ENCODE data around the gene TRIM29.
A peak's percentile ranks its signal among the peaks of the same experiment; 100 is the strongest.

TRIM29 gene

DNA sequence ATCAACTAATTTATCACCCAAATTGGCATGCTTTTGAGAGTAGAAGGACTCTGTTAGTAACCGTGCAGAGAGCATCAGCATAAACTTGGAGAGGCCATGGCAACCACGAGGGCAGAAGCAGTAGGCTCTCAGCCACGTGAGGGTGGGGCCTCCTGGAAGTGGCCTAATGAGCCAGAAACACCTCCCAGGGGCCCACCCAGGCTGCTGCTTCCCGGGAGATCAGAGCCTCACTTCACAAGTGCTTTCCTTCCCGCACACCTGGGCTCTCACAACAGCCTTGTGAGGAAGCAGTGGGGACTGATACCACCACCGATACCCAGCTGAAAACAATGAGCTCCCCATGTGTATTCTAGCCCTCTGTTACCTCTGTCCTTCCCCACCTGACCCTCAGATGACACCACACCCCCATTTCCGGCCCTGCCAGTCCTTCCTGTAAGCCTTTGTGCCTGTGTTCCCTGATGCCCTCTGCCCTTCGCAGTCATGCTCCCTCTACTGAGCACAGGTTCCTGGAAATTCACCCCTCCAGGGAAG is 17.0 kb downstream of the TRIM29 start:
- no peak for DNase-seq

- DNase-seq, result no peak
These were observed 18.8 kb downstream of the TRIM29 start for GRCh38 chr11:120119121-120119520.

DNA sequence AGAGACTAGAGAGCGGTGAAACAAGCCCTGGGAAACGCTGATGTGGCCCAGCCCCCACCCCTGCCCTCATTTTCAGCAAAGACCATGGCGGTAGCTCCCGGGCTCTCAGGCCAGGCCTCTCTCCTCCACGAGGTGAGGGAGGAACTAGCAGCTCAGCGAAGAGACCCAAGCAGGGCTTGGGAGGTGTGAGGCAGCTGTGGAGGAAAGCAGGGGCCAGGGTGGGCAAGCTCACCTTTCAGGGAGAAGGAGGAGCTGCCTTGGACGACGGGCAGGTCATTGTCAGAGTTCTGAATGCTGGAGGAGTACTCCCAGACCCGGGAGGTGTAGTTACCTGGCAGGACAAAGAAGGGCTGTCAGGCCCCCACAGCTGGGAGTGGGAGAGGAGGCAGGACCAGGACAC is 19.9 kb downstream of the TRIM29 start:
- DNase-seq, result no peak

DNA sequence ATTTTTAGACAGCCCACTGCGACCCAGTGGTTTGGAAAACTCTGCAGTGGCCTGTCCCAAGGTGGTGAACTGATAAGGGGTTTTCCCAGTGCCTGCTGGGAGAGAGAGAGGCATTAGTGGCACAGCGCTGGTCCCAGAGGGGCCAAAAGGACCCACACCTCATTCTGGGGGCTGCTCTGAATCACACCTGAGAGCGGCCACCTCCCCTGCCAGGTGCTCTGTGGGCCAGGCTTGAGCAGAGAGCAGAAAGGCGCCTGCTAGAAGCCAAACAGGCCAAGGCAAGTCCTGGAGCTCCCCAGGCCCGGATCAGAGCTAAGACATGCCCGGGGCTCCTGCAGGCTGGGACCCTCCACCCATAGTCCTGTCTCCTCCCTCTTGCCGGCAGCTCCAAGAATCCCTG is 20.9 kb downstream of the TRIM29 start:
- no peak for DNase-seq

- DNase-seq, result no peak
These were observed 22.5 kb downstream of the TRIM29 start for GRCh38 chr11:120115272-120116000.

DNA sequence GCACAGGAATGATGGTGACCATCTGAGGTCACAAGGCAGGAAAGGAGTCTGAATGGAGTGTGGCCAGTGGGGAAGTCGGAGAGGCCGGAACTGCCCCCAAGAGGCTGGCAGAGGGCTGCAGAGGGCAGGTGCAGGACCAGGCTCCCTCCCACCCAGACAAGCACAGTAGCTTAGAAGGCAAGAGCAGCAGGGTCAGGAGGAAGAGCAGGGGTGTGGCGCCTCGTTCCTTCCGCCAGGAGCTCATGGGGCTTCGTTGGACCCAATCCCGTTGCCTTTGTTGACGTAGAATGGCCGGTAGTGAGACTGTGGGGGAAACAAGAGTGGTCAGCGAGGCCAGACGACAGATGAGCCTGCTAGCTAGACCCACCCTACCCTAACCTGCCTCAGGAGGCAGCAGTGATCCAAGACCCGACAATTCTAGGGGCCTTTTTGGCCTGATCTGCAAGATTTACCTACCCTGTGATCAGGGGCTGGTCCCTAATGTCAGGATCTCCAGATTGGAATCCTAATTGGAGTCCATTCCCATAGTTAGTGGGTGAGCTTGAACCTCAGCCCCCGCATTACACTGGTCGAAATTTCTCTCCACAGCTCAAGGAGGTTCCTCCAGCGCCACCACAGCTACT is 25.6 kb downstream of the TRIM29 start:
- no peak for DNase-seq

- no peak for DNase-seq
These were observed 28.4 kb downstream of the TRIM29 start for GRCh38 chr11:120109531-120109930.

- DNase-seq, result no peak
These were observed 29.1 kb downstream of the TRIM29 start for GRCh38 chr11:120108785-120109168.

GRCh38 chr11:120108154-120108784 is 29.6 kb downstream of the TRIM29 start:
- DNase-seq, result peak; percentile 76 to 80

DNA sequence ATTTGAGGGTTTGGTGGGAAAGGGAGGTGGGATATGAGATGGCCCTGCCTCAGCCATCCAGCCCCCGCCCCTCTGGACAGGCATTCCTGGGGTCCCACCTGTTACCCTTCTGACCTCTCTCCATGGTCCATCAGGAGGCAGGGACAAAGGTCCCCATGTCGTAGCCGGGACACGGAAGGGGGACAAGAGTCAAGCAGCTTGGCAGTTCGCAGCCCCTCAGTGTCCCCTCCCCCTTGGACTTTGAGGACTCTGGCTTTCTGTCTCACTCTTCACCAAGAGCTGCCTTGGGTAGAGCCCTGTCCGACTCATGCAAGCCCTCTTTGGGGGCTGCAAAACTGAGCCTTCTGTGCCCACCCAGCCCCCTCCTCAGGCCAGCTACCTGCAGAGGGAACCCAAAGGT is 30.2 kb downstream of the TRIM29 start:
- no peak for DNase-seq

DNA sequence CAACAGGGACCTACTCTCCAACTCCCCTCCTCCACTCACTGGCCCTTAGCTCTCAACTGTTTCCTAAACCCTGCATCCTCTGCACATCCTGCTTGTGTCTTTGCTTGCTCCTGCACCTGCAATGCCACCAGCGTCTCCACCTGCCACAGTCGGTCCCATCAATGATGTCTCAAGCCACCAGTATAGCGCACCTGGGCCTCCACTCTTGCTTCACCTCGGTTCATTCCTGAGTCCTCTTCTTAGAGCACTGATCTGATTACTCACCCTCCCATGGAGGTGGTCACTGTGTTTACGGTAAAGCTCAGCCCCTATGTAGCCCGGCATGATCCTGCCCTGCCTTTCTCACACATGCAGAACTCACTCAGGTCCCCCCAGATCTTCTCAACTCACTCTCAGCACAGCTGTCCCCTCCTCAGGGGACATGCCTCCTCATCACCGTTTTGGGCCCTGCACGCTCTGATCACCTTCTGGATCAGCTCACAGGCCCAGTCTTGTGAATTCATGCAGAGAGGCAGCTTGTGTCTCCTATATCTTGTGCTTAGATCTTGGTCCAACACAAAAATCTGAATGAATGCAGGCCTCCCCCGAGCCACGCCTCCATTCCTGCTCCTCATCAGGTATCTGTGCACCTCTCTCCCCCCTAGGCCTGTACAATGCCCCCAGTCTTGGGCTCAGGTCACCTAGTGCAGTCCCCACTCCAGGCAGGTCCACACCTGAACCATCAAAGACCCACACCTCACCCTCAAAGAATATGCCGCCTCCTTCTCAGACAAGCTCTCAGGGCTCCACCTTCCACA is 31.4 kb downstream of the TRIM29 start:
- DNase-seq, result no peak

GRCh38 chr11:120105576-120105975 is 32.3 kb downstream of the TRIM29 start:
- no peak for DNase-seq

GRCh38 chr11:120104041-120104565 is 33.8 kb downstream of the TRIM29 start:
- DNase-seq, result no peak

DNA sequence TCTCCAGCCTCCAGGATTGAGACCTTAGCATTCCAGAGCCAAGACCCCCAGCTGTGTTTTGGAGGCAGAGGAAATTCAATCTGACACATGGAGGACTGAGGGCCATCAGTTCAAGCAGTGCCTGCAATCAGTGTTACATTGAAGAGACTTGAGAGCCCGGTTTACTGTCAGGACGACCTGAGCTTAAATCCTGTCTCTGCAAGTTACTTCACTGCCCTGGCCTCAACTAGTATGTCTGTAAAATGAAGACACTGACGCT is 35.1 kb downstream of the TRIM29 start:
- no peak for DNase-seq

DNA sequence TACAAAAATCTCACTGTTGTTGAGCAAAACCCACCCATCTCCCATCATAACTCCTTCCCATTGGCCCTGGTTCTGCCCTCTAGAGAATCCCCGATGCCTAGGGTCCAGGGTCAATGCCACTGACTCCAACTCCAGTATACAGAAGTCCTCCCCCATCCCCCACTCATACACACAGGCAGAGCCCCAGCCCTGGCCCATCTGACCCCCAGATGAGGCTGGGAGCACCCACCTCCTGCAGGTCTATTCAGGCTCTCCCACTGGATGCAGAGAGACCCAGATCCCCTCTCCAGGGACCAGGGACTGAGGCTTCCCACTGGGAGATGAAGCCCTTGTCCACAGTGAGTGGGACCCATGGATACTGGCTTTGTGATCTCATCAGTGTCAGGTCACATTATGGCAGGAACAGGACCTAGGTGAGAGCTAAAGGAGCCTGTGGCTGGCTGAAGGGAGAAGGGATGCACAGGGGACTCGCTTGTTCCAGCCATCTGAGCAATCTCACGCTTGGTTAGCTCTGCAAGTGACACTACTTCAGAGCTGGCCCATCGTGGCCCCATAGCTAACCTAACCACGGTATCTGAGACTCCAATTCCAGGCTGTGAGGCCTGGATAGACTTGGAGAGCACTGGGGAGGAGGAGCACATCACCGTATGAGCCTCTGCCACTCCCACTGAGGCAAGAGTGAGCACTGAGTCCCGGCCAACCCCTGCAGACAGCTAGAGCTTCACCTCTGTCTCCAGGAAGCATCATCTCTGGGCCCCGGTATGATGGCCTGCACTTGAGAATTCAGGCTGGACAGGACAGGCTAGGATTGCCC is 35.7 kb downstream of the TRIM29 start:
- no peak for DNase-seq

- no peak for DNase-seq
These were observed 39.4 kb downstream of the TRIM29 start for GRCh38 chr11:120098503-120099020.

- no peak for DNase-seq
These were observed 40.1 kb downstream of the TRIM29 start for GRCh38 chr11:120097721-120098385.

DNA sequence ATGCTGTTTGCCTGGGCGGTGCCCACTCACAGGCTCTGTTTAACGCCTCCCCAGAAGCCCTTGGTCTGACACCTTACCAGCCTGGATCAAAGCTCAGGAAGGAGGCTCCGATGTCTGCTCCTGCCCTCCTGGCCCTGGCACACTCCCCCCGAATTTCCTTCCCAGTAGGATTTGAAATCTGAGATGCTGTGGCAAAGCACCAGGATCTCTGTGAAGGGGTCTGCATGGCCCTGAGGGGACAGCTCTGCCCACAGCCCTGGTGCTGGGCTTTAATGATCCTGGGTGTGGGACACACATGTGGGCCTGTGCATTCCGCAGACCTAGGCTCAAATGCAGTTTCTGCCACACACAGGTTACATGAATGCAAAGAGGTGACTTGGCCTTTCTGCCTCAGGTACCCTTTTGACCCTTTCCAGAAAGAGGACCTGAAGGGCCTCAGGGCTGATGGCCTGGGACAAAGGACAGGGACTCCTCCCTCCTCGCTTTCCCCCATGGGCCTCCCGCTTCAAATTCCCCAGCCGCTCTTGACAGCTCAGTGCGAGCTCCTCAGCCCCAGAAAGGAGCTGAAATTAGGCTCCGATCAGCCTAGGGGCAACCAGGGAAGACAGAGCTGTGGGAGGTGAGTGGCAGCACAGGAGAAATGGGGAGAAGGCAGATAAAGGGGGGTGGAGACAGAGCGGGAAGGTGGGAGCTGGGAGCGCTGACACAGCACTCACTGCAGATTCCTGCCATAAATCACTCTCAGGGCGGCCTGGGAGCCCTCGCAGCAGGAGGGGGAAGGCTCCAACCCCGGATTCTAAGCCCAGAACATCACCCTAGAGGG is 41.3 kb downstream of the TRIM29 start:
- DNase-seq, result no peak

- DNase-seq, result no peak
These were observed 42.4 kb downstream of the TRIM29 start for GRCh38 chr11:120095516-120095915.

- DNase-seq, result no peak
These were observed 46.2 kb downstream of the TRIM29 start for GRCh38 chr11:120091701-120092100.

DNA sequence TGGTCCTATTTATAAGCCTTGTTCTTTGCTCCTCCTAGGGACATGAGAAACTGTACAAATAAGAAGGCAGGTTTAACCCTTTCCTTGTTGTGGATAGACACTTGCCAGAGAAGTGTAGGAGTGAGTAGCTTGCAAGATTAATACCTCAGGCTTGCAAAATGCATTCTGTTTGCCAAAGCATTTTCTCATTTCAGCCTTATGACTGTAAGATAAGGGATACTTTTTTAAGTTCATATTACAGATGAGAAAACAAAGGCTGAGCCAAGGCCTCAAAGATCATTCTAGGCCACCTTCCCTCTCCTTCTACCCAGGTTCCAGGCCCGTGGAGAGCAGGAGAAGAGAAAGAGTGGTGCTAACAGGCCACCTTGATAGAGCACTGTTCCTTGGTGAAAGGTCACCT is 46.8 kb downstream of the TRIM29 start:
- DNase-seq, result no peak

Data from activated T-cell treated with anti-CD3 and anti-CD28 coated beads, Interleukin-2, amount 50 U/mL, for 48 hours (primary cell).